Spleen (tissue), 11 donors: ENCODE results near the gene TGFBI. TPM values are rescaled to one million over a fixed set of nuclear protein-coding genes. Genes with fewer than 3 reads are reported as not detected.

Experiments
- DNase-seq: peaks from one replicate; pipeline ENCODE4 v3.0.0-alpha.2; 2020
- H3K27ac ChIP-seq, 8 donors: fragments of 200-600 bp; sonication (generic) in 7 of 8; 1 replicate in 4 of 8; 2 replicates in 4 of 8; pipeline versions ENCODE4 v1.5.0 to v1.8.0; 2016 to 2021; ENCODE audit warnings: inconsistent platforms in 4 of 8, mild to moderate bottlenecking in 4 of 8, moderate library complexity in 1 of 8
- H3K27me3 ChIP-seq, 7 donors: fragments of 200-600 bp; sonication (generic) in 6 of 7; replicated peaks in 1 of 7; 1 replicate in 4 of 7; 2 replicates in 3 of 7; pipeline versions ENCODE4 v1.5.0 to v1.8.0; 2016 to 2021; ENCODE audit warnings: inconsistent platforms in 3 of 7, mild to moderate bottlenecking in 1 of 7
- H3K36me3 ChIP-seq, 6 donors: fragments of 200-600 bp; sonication (generic) in 5 of 6; 1 replicate in 4 of 6; 2 replicates in 2 of 6; pipeline versions ENCODE4 v1.5.0 to v1.8.0; 2016 to 2021; ENCODE audit warnings: inconsistent platforms in 2 of 6
- H3K4me1 ChIP-seq, 6 donors: fragments of 200-600 bp; sonication (generic) in 5 of 6; 1 replicate in 3 of 6; 2 replicates in 3 of 6; pipeline versions ENCODE4 v1.5.0 to v1.8.0; 2016 to 2021; ENCODE audit warnings: inconsistent platforms in 3 of 6
- H3K4me3 ChIP-seq, 8 donors: fragments of 200-600 bp; sonication (generic) in 7 of 8; 1 replicate in 4 of 8; 2 replicates in 4 of 8; pipeline versions ENCODE4 v1.5.0 to v1.8.0; 2016 to 2021; ENCODE audit warnings: inconsistent platforms in 4 of 8, mild to moderate bottlenecking in 4 of 8, moderate library complexity in 2 of 8
- H3K9me3 ChIP-seq, 8 donors: fragments of 200-600 bp; sonication (generic) in 7 of 8; 1 replicate in 4 of 8; 2 replicates in 4 of 8; pipeline versions ENCODE4 v1.5.0 to v1.8.0; 2016 to 2021; ENCODE audit warnings: inconsistent platforms in 4 of 8
- CTCF ChIP-seq, 11 experiments: fragments of 200-600 bp in 7 of 11; fragments of 450-650 bp in 4 of 11; sonication (generic) in 4 of 11; IDR thresholded peaks in 8 of 11; conservative IDR thresholded peaks in 3 of 11; 1 replicate in 7 of 11; 2 replicates in 4 of 11; pipeline versions ENCODE4 v1.4.0 to v1.8.0; 2016 to 2021; ENCODE audit warnings: antibody characterized with exemption in 11 of 11, inconsistent platforms in 4 of 11, mild to moderate bottlenecking in 1 of 11
- POLR2A ChIP-seq, 3 donors: fragments of 450-650 bp; IDR thresholded peaks; one replicate each; pipeline ENCODE4 v1.5.1; 2017; ENCODE audit warnings: antibody characterized with exemption in 3 of 3, mild to moderate bottlenecking in 1 of 3
- POLR2AphosphoS5 ChIP-seq, 3 donors: sonication (generic); formaldehyde crosslinking; IDR thresholded peaks; one replicate each; pipeline ENCODE4 v1.5.1; 2017; ENCODE audit warnings: antibody characterized with exemption in 3 of 3
- WGBS, 5 donors: extraction: QIAGEN DNeasy Blood & Tissue Kit in 3 of 5; methylation state at CpG; one replicate each; pipeline versions ENCODE4 v1.1.5 to v1.1.7; 2013 to 2018; 5-methylcytosine and 5-hydroxymethylcytosine counted together
- intact Hi-C: fragments of 100-400 bp; cut with DNase I; formaldehyde crosslinking; loops from one replicate; pipeline ENCODE4 v1.15.0; 2023; ENCODE audit warnings: low total_unique reads
- polyA plus RNA-seq, 3 donors: library from polyadenylated mRNA; stranded (reverse); fragments of 200-250 nt; gene quantifications; one replicate each; pipeline ENCODE4 v1.2.1, GENCODE V29; 2013
- total RNA-seq, 7 donors: library from RNA; depleted of rRNA in 3 of 7; stranded (reverse); fragments of >200 nt in 3 of 7; fragmentation: NEBNext Ultra II Directional in 4 of 7; extraction: Animal tissue kit (Norgen Biotek cat#: 25700) in 4 of 7; gene quantifications; one replicate each; pipeline versions ENCODE4 v1.1.0 to v1.2.1, GENCODE V29; 2016 to 2021
- donor health status: healthy with polysubstance abuse.
- donor health status: DM: no; HTN: no; CAD: no; lungs with moderate emphysema.
- donor health status: DM: no; HTN: no; CAD: no.
- donor health status: Bipolar disorder and iron deficiency.
- donor health status: healthy.
- donor health status: DM: no; HTN: no; CAD: no.
- donor health status: DM: yes; HTN: yes; CAD: no.

The TGFBI gene
- total and polyA plus RNA-seq, 10 donors: 31.0 to 214 (median 149) TPM

DNA sequence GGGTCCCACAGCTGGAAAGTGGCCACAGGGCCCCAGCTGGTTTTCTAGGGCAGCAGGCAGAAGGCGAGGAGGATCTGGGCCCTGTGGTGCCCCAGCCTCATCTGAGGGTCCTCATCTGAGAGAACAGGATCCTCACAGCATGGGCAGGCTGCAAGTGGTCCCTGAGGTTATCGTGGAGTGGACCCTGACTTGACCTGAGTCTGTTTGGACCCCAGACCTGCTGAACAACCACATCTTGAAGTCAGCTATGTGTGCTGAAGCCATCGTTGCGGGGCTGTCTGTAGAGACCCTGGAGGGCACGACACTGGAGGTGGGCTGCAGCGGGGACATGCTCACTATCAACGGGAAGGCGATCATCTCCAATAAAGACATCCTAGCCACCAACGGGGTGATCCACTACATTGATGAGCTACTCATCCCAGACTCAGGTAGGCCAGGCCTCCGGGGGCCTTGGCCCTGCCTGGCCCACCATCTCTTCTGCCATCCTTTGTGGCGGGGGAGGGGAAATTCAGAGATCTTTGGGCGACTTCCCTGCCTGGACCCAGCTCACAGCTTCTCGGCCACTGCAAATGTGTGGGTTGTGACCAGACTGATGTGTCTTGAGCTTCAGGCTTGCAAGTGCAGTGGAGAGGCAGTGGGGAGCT, 24.0 kb downstream of the TGFBI start:
- Histone ChIP-seq H3K4me1 (peaks cover 0 to 26% (median 8%) of the 10 kb centered on the region in 6 donors), H3K9me3 (no peaks in the 10 kb centered on the region), H3K4me3 (no peak overlapping the region), H3K36me3 (peaks cover 0 to 75% (median 3%) of the 10 kb centered on the region in 6 donors), H3K27me3 (no peaks in the 10 kb centered on the region), H3K27ac (no peak overlapping the region)
- WGBS, 5 donors: 84 to 96% (median 93%) methylated on average over 8 to 13 of the region's 13 CpGs
- intact Hi-C loops: no loop called here
- TF ChIP-seq POLR2AphosphoS5 (IDR thresholded peaks at IDR 0.05) (no peak), POLR2A (IDR thresholded peaks at IDR 0.05) (no peak), CTCF (IDR thresholded peaks at IDR 0.05 in 8 of 11, conservative IDR thresholded peaks at IDR 0.05 in 3 of 11) (no peak)
- peak; percentile 58 for DNase-seq

GRCh38 chr5:136053336-136054141, 24.8 kb downstream of the TGFBI start:
- DNase-seq: peak; percentile 32
- intact Hi-C loops: no loop called here
- H3K4me1 ChIP-seq: peaks cover 0 to 26% (median 5%) of the 10 kb centered on the region in 6 donors
- H3K9me3 ChIP-seq: no peaks in the 10 kb centered on the region
- H3K27me3 ChIP-seq: no peaks in the 10 kb centered on the region
- peaks cover 0 to 75% (median 3%) of the 10 kb centered on the region in 6 donors for H3K36me3 ChIP-seq
- 81 to 90% (median 89%) methylated on average over 6 of the region's 6 CpGs for whole genome bisulfite sequencing, 5 donors
- peak overlapping the region in 1 of 8 donors; percentile 13 for H3K27ac ChIP-seq
- no peak for TF ChIP-seq POLR2A (IDR thresholded peaks at IDR 0.05)
- no peak for TF ChIP-seq POLR2AphosphoS5 (IDR thresholded peaks at IDR 0.05)
- TF ChIP-seq CTCF (IDR thresholded peaks at IDR 0.05 in 8 of 11, conservative IDR thresholded peaks at IDR 0.05 in 3 of 11): no peak
- H3K4me3 ChIP-seq: no peak overlapping the region

- no peaks in the 10 kb centered on the region for H3K9me3 ChIP-seq
- TF ChIP-seq CTCF (IDR thresholded peaks at IDR 0.05 in 8 of 11, conservative IDR thresholded peaks at IDR 0.05 in 3 of 11) (no peak), POLR2A (IDR thresholded peaks at IDR 0.05) (no peak), POLR2AphosphoS5 (IDR thresholded peaks at IDR 0.05) (no peak)
- H3K27ac ChIP-seq: no peak overlapping the region
- H3K4me1 ChIP-seq: peaks cover 0 to 18% (median 5%) of the 10 kb centered on the region in 6 donors
- peaks cover 0 to 69% (median 4%) of the 10 kb centered on the region in 6 donors for H3K36me3 ChIP-seq
- WGBS, 5 donors: 72 to 86% (median 83%) methylated on average over 7 of the region's 7 CpGs
- intact Hi-C loops: no loop called here
- H3K4me3 ChIP-seq: no peak overlapping the region
- peak; percentile 14 for DNase-seq
- no peaks in the 10 kb centered on the region for H3K27me3 ChIP-seq
These were observed 25.6 kb downstream of the TGFBI start for GRCh38 chr5:136054142-136055019.
